ENCODE measurements around the gene FKBP10.

DNA sequence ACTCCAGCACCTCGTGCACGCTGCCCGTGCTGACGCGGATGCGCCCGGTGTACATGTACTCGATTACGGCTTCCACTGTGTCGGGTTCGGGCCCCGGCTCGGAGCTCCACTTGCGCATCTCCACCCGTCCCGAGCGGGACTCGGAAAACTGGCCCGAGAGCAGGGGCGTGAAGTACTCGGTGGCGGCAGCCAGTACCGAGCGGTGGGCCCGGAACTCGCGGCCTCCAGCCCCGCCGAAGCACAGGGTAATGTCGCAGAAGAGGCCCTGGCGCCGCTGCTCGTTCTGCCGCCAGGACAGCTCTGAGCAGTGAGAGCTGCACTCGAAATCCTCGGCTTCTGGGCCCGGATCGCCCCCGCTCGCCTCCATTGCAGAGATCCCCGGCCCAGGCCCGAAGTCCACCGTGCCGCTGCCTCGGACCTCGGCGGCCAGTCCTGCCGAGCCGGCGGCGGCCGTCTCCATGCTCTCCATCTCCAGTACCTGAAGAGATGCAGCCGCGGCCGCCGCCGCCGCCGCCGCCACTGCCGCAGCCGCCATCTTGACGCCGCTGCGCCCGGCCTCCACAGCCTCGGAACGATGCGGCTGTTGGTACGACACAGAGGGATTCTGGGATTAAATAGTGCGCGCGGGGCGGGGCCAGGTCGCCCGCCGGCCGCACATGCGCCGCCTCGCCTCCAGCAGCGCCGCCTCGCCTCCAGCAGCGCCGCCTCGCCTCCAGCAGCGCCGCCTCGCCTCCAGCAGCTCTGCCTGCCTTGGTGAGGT is 52.2 kb downstream of the FKBP10 start, which contains the start of gene KLHL11:
- TF ChIP-seq, protein P1, sequence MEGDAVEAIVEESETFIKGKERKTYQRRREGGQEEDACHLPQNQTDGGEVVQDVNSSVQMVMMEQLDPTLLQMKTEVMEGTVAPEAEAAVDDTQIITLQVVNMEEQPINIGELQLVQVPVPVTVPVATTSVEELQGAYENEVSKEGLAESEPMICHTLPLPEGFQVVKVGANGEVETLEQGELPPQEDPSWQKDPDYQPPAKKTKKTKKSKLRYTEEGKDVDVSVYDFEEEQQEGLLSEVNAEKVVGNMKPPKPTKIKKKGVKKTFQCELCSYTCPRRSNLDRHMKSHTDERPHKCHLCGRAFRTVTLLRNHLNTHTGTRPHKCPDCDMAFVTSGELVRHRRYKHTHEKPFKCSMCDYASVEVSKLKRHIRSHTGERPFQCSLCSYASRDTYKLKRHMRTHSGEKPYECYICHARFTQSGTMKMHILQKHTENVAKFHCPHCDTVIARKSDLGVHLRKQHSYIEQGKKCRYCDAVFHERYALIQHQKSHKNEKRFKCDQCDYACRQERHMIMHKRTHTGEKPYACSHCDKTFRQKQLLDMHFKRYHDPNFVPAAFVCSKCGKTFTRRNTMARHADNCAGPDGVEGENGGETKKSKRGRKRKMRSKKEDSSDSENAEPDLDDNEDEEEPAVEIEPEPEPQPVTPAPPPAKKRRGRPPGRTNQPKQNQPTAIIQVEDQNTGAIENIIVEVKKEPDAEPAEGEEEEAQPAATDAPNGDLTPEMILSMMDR (IDR thresholded peaks at IDR 0.05) = peak in 3 of 6 experiments; percentile 11 to 30 (median 30)
- peak in 3 of 4 donors; percentile 78 to 90 (median 80) for TF ChIP-seq POLR2A (IDR thresholded peaks at IDR 0.05)

All from upper lobe of left lung (tissue), 4 donors.